ENCODE data around the gene PLCB3. TPM values are rescaled to one million over a fixed set of nuclear protein-coding genes. Genes with fewer than 3 reads are reported as not detected.

PLCB3 gene
- total and polyA plus RNA-seq, 10 of the 15 experiments (the other 5 are each of a cell fraction or from before 2014, with no cell fraction given) = 0.03 to 10.3 (median 3.3) TPM

DNA sequence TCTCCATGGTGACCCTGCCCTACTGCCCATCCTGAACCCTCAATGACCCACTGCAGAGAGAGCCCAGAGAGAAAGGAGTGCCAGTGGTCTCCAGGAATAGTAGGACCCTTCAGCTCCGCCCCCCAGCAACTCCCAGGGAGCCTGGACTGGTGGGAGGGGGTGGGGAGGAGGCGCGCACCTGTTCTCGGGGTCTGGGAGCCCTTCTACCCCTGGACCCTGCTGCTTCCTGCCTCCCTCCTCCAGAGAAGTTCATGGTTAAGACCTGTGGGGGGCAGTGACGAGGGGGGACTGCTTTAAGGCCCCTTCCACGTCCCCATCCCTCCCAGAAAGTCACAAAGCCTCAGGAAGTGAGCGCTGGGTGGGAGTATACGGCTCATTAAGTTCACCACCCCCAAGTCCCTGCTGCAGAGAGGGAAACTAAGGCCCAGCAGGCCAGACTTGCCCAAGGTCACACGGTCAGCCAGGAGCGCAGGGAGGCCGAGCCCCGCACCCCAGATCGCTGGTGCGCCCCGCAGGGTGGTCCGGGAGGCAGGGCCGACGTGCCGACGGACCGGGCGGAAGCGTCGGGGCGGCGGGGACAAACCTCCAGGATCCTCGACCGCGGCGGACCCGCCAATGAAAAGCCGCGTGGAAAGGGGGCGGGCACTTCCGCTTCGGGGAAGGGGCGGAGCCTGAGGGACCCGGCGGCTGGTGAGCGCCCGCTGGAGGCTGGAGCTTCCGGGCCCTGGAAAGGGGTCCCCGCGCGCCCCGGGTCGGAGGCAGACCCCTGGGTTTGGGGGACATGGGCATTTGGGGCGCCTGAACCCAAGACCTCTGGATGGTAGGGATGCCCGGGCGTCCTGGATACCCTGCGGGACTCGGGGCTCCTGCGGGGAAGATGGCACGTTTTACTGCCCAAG, 25.5 kb upstream of the PLCB3 start, which contains the start of the genes NUDT22 and TRPT1 (continued):
- TF ChIP-seq, protein P1, sequence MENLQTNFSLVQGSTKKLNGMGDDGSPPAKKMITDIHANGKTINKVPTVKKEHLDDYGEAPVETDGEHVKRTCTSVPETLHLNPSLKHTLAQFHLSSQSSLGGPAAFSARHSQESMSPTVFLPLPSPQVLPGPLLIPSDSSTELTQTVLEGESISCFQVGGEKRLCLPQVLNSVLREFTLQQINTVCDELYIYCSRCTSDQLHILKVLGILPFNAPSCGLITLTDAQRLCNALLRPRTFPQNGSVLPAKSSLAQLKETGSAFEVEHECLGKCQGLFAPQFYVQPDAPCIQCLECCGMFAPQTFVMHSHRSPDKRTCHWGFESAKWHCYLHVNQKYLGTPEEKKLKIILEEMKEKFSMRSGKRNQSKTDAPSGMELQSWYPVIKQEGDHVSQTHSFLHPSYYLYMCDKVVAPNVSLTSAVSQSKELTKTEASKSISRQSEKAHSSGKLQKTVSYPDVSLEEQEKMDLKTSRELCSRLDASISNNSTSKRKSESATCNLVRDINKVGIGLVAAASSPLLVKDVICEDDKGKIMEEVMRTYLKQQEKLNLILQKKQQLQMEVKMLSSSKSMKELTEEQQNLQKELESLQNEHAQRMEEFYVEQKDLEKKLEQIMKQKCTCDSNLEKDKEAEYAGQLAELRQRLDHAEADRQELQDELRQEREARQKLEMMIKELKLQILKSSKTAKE (IDR thresholded peaks at IDR 0.05; ENCODE audit: low read depth, poor library complexity, severe bottlenecking) = no peak
- peak; percentile 53; the same call in 1 of the 2 replicates for TF ChIP-seq RB1 (IDR thresholded peaks at IDR 0.05; ENCODE audit: borderline replicate concordance)
- 0 out of 2 replicates have a peak, but pooled peaks have one; percentile 38 for TF ChIP-seq GATAD2B (conservative IDR thresholded peaks at IDR 0.05; ENCODE audit: low read depth)
- no peak for TF ChIP-seq ZNF207 (IDR thresholded peaks at IDR 0.05; ENCODE audit: borderline replicate concordance)
- TF ChIP-seq FOXM1 (IDR thresholded peaks at IDR 0.05; ENCODE audit: low read depth, low read length) = no peak
- TF ChIP-seq RUNX3 (IDR thresholded peaks at IDR 0.05; ENCODE audit: low read length) = 0 out of 2 replicates have a peak, but pooled peaks have one; percentile 13
- no peak for TF ChIP-seq STAT1 (conservative IDR thresholded peaks at IDR 0.05)
- TF ChIP-seq RAD51 (IDR thresholded peaks at IDR 0.05) = no peak
- TF ChIP-seq SRF (IDR thresholded peaks at IDR 0.05; ENCODE audit: low read depth in 2 of 2, low read length in 2 of 2) = 0 out of 4 replicates have a peak, but pooled peaks of 1 of the 2 experiments have one; percentile 39
- no peak for TF ChIP-seq MTA2 (IDR thresholded peaks at IDR 0.05; ENCODE audit: low read depth)
- no peak for TF ChIP-seq FOS (IDR thresholded peaks at IDR 0.05; ENCODE audit: borderline replicate concordance, extremely low read depth, insufficient read length)
- TF ChIP-seq SIN3A (IDR thresholded peaks at IDR 0.05; ENCODE audit: low read depth, low read length) = no peak
- no peak for TF ChIP-seq SIX5 (IDR thresholded peaks at IDR 0.05; ENCODE audit: low read depth, low read length, severe bottlenecking)
- TF ChIP-seq, protein P2, sequence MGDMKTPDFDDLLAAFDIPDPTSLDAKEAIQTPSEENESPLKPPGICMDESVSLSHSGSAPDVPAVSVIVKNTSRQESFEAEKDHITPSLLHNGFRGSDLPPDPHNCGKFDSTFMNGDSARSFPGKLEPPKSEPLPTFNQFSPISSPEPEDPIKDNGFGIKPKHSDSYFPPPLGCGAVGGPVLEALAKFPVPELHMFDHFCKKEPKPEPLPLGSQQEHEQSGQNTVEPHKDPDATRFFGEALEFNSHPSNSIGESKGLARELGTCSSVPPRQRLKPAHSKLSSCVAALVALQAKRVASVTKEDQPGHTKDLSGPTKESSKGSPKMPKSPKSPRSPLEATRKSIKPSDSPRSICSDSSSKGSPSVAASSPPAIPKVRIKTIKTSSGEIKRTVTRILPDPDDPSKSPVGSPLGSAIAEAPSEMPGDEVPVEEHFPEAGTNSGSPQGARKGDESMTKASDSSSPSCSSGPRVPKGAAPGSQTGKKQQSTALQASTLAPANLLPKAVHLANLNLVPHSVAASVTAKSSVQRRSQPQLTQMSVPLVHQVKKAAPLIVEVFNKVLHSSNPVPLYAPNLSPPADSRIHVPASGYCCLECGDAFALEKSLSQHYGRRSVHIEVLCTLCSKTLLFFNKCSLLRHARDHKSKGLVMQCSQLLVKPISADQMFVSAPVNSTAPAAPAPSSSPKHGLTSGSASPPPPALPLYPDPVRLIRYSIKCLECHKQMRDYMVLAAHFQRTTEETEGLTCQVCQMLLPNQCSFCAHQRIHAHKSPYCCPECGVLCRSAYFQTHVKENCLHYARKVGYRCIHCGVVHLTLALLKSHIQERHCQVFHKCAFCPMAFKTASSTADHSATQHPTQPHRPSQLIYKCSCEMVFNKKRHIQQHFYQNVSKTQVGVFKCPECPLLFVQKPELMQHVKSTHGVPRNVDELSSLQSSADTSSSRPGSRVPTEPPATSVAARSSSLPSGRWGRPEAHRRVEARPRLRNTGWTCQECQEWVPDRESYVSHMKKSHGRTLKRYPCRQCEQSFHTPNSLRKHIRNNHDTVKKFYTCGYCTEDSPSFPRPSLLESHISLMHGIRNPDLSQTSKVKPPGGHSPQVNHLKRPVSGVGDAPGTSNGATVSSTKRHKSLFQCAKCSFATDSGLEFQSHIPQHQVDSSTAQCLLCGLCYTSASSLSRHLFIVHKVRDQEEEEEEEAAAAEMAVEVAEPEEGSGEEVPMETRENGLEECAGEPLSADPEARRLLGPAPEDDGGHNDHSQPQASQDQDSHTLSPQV (IDR thresholded peaks at IDR 0.05) = no peak
- TF ChIP-seq, protein P3, sequence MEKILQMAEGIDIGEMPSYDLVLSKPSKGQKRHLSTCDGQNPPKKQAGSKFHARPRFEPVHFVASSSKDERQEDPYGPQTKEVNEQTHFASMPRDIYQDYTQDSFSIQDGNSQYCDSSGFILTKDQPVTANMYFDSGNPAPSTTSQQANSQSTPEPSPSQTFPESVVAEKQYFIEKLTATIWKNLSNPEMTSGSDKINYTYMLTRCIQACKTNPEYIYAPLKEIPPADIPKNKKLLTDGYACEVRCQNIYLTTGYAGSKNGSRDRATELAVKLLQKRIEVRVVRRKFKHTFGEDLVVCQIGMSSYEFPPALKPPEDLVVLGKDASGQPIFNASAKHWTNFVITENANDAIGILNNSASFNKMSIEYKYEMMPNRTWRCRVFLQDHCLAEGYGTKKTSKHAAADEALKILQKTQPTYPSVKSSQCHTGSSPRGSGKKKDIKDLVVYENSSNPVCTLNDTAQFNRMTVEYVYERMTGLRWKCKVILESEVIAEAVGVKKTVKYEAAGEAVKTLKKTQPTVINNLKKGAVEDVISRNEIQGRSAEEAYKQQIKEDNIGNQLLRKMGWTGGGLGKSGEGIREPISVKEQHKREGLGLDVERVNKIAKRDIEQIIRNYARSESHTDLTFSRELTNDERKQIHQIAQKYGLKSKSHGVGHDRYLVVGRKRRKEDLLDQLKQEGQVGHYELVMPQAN (conservative IDR thresholded peaks at IDR 0.05) = peak; percentile 64; the same call in 1 of the 2 replicates
- TF ChIP-seq, protein P4, sequence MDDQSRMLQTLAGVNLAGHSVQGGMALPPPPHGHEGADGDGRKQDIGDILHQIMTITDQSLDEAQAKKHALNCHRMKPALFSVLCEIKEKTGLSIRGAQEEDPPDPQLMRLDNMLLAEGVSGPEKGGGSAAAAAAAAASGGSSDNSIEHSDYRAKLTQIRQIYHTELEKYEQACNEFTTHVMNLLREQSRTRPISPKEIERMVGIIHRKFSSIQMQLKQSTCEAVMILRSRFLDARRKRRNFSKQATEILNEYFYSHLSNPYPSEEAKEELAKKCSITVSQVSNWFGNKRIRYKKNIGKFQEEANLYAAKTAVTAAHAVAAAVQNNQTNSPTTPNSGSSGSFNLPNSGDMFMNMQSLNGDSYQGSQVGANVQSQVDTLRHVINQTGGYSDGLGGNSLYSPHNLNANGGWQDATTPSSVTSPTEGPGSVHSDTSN (IDR thresholded peaks at IDR 0.05; ENCODE audit: insufficient replicate concordance, low read depth, low read length) = no peak
- peak; percentile 37 to 44; a peak in 2 of 4 replicates for TF ChIP-seq IKZF2 (IDR thresholded peaks at IDR 0.05)
- no peak for TF ChIP-seq KAT2A (conservative IDR thresholded peaks at IDR 0.05; ENCODE audit: control insufficient read depth, low read depth, low read length)
- peak; percentile 71 for TF ChIP-seq PML (IDR thresholded peaks at IDR 0.05; ENCODE audit: low read length)
- no peak for TF ChIP-seq BMI1 (IDR thresholded peaks at IDR 0.05; ENCODE audit: borderline replicate concordance)
